GM18498 (cell line): ENCODE data around the gene SEMA7A.

Source experiments
- ATAC-seq: cut with Tn5 transposase; IDR thresholded peaks from one replicate; pipeline ENCODE4 v1.9.1; 2021; ENCODE audit warnings: mild to moderate bottlenecking, moderate library complexity; ENCODE audit not compliant: unreplicated experiment

The SEMA7A gene

DNA sequence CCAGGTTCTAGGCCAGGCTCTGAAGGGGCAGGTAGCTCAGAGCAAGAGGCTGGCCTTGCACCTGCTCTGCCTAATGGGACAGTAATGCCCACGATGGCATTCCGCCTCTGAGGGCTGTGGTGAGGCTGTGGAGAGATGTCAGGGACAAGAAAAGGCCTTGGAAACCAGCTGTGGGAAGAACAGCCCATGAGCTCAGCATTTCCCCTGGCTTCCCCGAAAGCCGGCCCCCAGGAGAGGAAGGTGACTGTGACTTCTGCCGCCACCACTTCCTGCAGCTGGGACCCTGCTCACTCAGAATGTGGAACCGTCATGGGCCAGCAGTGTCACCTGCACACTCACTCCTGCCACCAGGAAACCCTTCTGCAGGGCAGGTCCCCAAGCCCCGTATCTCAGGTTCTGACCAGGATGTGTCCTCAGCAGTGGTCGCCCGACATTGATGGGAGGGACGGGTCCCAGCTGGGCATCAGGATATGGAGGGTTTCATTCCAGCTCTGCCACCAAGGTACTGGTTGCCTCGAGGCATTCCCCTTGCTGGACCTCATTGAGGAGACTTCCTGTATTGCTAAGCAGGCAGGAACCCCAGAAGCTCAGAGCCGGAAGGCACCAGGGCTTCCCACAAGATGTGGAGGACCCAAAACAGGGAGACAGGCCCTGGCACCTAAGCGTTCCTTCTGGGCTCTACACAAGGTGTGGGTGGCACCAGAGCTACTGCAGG, 30.7 kb downstream of the SEMA7A start:
- ATAC-seq, result no peak

DNA sequence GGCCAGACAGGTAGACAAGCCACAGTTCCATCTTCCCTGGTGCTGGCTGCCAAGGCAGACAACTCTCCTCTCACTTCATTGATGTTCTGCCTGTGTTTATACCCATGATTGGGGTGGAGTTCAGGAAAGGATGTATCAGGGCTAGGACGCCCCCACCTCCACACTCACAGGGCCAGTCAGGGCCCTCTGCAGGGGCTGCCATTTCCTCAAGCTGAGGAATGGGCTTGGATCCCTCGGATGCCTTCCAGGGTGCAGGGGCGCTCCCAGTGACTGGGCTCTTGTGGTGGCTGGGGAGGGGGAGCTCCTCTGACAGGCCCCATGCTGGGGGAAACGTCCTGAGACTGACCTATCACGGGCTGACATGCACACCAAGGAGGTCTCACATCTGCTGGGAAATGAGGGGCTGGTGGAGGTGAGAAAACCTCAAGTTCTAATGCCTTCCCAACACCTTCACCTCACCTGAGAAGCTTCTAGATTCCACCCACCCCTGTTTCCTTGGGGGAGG, 31.4 kb downstream of the SEMA7A start:
- ATAC-seq, result no peak

DNA sequence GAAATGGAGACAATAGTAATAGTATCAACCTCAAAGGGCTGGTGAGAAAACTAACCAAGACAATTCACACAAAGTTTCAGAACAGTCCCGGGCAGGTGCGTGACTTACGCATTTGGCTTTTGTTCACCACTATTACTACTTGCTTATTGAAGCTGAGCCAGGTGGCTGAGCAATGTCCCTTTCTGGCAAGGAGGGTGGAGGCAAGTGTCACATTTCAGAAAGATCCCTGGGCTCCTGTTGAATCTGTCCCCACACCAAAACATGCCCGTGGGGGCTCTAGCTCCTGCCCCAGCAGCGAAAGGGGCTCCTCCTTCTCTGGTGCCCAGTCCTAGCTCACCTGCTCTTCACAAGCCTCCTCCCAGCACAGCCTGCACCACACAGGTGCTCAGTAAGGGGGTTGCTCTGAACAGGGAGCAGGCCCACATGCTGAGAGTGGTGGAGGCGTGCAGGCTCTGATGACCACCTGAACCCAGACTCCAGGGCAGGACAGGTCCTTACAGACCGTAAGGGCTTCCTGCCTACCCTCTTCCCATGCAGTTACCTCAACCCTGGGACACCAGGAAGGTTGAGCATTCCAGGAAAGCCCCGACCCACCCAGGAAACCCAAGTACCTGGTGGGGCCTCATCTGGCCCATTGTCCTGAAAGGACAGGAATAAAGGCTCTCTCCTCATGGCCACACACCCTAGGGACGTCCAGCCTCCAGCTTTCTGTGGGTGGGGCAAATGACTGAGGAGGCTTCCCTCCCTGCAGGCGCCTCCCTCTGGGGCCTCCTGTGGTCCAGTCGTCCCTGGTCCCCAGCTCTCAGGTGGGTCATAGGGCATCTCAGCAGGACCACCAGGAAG, 32.6 kb downstream of the SEMA7A start:
- ATAC-seq, result no peak

DNA sequence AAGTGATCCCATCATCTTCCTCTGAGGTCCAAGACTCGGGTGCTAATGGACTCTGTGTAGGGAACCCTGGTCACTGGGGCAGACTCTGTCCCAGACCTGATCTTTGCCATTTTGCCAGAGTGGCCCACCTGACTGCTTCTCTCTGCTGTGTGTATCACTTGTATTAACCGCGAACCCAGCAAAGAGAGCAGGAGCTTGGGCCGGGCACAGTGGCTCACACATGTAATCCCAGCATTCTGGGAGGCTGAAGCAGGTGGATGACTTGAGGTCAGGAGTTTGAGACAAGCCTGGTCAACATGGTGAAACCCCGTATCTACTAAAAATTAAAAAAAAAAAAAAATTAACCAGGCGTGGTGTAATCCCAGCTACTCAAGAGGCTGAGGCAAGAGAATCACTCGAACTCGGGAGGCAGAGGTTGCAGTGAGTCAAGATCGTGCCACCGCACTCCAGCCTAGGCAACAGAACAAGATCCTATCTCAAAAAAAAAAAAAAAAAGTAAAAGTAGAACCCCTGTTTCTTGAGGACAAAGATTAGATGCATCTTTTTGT, 33.4 kb downstream of the SEMA7A start:
- no peak for ATAC-seq

DNA sequence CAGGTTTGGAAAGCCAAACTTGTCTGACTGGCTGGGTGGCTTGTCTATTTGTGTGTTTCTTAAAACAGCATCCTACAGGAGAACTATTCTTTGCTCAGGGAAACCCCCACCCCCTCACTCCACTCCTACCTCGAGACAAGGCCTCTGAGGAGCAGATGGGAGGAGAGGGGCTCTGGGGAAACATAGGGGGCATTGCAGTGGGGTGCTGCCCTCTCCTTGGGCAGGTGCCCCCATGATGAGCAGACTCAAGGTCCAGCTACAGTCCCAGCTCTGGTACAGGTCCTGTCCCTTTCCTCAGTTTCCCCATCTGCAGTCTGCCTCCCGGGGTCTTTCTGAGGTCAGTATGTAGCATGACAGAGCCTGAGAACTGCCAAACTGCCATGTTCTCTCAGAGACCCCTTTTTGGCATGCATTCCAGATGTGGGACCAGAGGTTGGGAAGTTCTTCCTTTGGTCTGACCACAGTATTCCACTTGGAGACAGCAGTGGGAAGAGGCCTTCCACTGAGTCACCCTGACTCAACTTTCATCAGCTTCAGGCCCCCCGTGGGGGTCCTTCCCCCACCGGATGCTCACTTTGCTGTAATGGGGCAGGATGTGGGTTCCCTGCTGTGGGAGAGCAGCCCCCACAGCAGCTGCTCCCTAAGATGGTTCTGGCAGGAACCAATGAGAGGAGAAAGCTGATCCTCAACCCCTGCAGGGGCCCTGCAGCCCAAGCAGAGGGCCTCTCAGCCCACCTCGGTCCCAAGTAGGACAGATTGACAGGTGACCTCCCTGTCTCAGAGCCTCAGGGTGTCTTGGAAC, 34.0 kb downstream of the SEMA7A start:
- no peak for ATAC-seq

DNA sequence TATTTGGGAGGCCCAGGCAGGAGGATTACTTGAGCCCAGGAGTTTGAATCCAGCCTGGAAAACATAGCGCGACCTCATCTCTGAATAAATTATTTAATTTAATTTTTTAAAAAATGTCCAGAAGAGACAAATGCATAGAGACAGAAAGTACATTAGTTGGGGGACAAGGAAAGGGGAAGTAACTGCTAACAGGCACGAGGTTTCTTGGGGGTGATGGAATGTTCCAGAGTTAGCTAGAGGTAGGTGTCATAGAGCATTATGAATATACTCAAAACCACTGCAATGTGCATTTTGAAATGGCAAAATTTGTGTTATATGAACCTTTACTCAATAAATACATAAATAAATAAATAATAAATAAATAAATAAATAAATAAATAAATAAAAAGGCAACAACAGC, 34.7 kb downstream of the SEMA7A start:
- ATAC-seq, result no peak

DNA sequence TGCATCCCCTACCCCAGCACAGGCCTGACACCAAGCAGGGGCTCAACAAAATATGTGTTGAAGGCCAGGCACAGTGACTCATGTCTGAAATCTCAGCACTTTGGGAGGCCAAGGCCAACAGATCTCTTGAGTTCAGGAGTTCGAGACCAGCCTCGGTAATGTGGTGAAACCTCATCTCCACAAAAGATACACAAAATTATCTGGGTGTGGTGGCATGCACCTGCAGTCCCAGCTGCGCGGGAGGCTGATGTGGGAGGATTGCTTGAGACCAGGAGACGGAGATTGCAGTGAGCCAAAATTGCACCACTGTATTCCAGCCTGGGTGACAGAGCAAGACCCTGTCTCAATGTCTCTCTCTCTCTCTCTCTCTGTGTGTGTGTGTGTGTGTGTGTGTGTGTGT, 35.6 kb downstream of the SEMA7A start:
- no peak for ATAC-seq

DNA sequence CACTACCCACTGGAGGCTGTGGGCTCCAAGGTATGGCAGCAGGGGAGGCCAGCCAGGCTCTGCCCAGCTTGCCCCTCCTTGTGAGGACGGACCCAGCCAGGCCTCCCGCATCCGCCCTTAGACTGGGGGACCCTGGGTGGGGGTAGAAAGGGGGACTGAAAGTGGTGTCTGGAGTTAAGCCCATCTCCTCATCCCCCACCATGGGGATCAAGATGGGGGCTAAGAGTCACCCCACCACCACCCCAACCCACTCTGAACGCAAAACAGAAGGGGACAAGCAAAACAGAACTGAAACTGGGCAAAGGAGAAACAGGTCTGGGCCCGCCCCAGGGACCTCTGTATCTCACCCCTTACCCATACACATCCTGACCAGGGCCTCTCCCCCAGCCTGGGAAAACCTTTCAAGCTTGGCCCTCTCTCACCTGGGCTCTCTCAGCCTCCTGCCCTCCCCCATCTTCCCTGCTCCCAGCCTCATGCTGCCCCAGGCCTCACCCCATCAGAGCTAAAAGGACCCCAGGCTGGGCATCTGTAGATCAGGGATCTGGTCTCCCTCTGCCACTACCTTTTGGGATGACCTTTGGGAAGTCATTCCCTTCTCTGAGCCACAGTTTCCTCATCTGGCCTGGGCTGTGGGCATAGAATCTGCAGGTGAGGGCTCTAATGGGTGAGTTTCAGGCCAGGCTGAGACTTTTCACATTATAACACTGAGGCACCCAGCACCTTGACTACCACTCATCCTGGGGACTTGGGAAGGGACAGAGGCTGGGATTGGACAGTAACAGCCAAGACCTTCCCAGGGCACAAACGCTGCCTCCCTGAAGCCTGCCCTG, 36.3 kb downstream of the SEMA7A start:
- ATAC-seq, result peak; percentile 22

DNA sequence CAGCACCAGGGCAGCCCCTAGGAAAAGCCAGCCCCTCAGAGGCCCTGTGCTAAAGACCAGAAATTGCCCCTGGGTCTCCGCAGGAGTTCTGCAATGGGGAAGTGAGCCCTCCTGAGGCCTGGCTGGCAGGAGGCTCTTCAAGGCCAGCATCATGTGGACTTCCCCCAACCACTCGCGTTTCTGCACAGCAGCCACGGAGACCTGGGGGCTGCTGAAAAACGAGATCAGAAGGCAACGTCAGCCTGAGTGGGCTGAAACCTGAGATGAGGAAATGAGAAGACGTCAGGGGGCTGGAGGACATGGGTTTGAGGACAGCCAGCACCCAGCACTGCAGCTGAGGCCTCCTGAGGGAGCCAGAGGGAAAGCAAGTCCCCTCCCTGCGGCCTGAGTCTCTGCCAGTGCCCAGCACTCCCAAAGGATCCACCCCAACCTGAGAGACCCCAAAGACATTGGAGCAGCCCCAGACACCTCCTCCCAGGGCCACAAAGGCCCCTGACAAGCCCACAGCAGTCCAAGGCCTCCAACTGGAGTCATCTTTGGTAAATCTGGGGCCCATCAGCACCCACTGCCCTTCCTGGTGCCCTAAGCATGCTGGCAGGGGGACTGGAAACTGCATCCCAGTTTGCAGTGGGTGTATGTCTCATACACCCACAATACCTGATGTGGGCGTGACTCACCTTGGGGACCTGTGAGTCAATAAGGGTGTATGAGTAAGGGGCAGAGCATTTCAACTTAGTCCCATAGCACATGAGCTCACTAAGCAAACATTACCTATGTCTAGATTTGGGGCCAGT, 37.1 kb downstream of the SEMA7A start:
- ATAC-seq, result peak; percentile 40

DNA sequence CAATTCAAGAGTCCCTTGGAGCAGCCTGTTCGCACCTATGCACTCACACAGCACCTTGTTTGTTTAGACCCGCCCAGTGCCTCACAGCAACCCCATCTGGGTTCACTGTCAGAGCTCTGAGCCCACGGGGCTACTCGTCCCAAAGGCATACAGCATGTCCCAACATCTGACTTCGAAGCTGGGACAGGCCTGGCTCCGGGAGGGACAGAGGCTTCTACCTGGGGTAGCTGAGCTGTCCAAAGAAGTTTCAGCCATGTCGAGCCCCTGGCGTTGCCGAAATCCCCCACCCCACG, 37.7 kb downstream of the SEMA7A start:
- peak; percentile 1 for ATAC-seq

DNA sequence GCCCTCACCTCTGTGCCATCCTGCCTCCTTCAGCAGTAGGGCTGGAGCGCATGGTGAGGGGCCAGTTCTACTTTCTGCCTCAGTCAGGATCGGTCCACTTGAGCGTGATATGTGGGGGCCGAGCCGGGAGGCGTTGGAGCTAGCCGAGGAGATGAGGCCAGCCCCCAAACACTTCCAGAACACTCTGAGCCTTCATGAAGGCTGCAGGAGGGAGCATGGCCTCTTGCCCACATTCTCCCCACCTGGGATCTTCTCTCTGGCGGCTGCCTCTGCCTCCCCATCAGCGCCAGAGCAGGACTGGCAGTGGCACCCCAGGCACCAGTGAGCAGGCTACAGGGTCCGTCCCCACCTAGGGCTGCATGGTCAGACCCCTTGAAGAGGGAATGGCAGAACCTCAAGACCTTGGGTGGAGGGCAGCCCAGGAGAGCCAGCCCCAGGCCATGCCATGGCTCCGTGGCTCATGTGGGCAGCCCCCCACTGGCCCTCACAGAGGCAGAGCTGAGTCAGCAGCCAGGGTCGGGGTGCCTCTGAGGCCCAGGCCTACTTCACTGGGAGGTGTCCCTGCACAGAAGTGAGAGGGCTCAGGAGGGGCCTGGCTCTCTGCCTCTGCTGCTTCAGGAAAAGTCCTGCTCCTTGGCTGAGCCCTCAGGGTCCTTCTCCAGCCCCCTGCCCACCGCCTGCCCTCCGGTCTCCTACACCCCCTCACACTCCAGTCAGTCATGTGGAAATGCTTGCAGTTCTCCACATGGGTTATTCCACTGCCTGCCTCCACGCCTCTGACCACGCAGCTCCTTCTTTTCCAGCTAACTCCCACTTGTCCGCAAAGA, 38.2 kb downstream of the SEMA7A start:
- no peak for ATAC-seq

DNA sequence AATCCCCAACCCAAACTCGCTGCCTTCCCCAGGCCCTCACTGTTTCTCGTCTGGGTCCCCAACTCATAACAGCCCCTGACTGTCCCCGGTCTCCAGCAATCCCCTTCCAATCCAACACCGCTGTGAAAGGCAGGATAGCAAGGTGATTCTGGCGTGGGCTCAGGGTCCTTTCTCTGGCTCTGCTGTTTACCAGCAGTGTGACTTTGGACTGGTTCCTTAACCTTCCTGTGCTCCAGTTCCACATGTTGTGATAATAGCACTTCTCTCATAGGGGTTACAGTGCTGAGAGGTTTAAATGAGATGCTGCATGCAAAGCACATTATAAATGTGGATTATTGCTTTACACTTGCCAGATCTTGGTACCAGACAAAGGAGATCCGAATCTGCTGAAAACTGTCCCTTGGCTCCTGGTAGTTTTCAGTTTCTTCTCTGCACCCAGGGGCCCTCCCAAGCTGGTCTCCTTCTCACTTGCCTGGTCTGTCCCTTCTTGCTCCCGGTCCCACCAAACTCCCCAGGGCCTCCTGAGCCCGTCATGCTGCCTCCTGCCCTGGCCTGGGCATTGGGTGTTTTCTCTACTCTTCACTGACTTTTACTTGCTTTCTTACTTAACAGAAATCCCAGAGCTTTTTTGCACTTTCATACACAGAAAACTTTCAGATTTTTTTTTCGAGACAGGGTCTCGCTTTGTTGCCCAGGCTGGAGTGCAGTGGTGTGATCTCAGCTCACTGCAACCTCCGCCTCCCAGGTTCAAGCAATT, 39.5 kb downstream of the SEMA7A start:
- ATAC-seq, result no peak

DNA sequence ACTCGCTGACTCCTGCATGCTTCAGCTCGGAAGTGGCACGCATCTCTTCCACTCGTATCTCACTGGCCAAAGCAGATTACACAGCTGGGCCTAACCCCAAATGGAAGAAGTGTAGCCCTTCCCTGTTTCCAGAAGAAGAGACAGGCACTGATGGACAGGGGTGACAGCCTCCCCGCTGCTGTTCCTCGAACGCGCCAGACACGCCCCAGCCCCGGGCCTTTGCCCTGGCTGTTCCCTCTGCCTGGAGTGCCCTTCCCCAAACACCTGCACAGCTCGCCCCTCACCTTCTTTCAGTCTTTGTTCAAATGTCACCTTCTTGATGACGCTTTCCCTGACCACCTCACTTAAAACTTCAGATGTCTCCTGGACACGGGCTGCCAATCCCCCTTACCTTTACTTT, 40.3 kb downstream of the SEMA7A start:
- no peak for ATAC-seq

DNA sequence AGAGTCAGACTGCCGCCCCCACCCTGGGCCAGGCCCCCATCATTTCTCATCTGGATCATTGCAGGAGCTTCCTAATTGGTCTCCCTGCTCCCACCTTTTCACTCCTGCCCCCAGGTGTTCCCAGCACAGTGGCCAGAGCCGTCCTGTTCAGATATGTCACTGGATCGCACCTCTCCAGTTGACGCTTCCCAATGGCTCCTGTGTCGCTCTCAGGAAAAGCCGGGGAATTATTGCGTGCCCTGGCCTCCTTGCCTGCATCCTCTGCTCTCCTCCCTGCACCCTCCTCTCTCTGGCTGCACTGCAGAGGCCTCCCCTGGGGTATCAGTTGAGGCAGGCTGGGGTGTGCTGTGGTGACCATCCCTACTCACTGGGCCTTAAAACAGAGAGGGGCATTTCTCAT, 40.9 kb downstream of the SEMA7A start:
- ATAC-seq, result no peak

DNA sequence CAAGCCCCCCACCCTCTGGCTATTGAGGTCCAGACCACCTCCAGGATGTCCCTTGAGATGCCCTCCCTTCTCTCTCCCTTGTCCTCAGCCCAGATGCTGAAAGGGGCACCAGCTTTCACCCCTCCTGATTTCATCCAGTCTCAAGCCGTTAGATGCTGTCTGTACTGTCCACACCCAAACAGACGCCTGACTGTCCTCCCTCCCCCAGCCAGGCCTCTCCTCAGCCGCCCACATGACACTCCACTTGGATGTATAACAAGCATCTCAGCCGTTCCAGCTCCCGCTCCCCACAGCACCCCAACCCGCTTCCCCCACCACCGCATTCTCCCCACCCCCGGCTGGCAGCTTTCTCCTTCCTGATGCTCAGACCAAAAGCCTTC, 41.3 kb downstream of the SEMA7A start:
- ATAC-seq, result no peak

DNA sequence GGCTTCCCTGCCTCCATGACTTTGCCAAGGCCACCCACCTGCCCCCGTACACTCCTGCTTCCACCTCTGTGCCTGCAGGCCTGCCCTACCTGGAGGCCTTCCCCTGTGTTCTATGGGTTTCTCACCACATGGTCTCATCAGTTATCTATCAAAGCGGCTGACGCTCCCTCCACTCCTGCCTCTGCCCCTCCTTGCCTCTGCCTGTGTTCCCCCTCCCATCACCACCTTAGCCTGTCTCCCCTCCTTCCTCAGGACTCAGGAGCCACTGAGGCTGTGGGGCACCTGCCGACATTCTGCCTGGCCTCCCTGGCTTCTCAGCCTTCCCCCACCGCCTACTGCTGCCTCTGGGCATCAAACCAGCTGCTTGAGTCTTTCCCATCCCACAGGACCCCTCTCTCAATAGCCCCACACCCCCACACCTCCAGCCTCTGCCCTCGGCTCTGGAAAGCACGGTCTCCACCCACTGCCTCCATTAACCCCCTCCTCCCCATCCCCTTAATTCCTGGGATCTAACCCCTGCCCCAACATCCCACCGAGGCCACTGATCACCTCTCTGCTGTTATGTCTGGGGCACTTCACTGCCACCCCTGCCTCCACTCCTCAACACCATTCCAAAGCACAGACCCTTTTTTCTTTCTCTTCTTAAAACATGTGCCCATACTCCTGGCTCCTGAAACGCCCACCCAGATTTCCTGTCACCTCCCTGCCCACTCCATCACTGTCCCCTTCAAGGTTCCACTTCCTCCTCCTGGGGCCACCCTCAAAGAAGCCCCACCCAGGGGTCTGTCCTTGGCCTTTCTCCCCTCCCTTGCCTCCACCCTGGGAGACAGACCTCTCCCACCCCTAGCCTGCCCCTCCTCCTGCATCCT, 41.9 kb downstream of the SEMA7A start:
- no peak for ATAC-seq

DNA sequence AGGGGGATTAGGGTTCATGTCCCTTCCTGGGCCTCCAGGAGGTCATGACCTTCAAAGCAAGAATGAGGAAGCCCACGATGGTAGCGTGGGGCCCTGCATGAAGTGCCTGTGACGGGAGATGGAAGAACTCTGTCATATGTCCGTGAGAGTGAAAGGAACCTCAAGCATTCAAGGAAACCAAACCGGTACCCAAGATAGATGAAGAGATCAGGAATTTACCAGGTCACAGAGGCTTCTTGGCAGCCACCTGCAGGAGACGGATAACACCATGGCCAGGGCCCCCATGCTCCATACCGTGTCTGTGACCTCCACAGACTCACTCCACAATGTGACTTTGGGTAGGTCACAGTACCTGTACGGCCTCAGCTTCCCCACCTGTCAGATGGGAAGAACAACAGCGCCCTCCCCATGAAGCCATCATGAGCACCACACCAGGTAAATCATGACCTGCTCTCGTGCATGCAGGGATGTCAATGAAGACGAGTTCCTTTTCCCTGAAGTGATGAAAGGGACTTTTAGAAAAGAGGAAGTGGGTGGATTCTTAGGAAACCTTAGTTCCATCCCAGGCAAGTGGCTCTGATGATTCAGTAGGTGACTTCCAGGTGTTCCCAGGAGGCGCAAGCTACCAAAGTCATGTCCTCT, 43.0 kb downstream of the SEMA7A start:
- ATAC-seq, result no peak
